WTC11 (cell line): ENCODE results near the gene SUPT5H.

ENCODE experiments used
- JUN ChIP-seq: sonication (generic); formaldehyde crosslinking; IDR thresholded peaks from 2 replicates; pipeline ENCODE4 v1.8.0; 2023; ENCODE audit warnings: mild to moderate bottlenecking, missing genetic modification reagents
- MYBL2 ChIP-seq: sonication (generic); formaldehyde crosslinking; IDR thresholded peaks from 2 replicates; pipeline ENCODE4 v1.8.1; 2023; ENCODE audit warnings: mild to moderate bottlenecking, moderate library complexity, missing genetic modification reagents
- NFE2L1 ChIP-seq: sonication (generic); formaldehyde crosslinking; IDR thresholded peaks from 2 replicates; pipeline ENCODE4 v1.8.1; 2023; ENCODE audit warnings: missing genetic modification reagents
- TCF7 ChIP-seq: sonication (generic); formaldehyde crosslinking; IDR thresholded peaks from 2 replicates; pipeline ENCODE4 v1.8.0; 2022; ENCODE audit warnings: mild to moderate bottlenecking, low read depth, missing genetic modification reagents, moderate library complexity
- TF ChIP-seq, protein P1 (sequence below): fragments of 200-600 bp; IDR thresholded peaks from 2 replicates; pipeline ENCODE4 v1.8.0; 2022; ENCODE audit warnings: antibody characterized with exemption
- TF ChIP-seq, protein P2 (sequence below): sonication (generic); formaldehyde crosslinking; IDR thresholded peaks from 2 replicates; pipeline ENCODE4 v1.8.0; 2023; ENCODE audit warnings: mild to moderate bottlenecking, missing genetic modification reagents
- TF ChIP-seq, protein P3 (sequence below): sonication (generic); formaldehyde crosslinking; IDR thresholded peaks from 2 replicates; pipeline ENCODE4 v1.8.1; 2023; ENCODE audit warnings: mild to moderate bottlenecking, missing genetic modification reagents, moderate library complexity

DNA sequence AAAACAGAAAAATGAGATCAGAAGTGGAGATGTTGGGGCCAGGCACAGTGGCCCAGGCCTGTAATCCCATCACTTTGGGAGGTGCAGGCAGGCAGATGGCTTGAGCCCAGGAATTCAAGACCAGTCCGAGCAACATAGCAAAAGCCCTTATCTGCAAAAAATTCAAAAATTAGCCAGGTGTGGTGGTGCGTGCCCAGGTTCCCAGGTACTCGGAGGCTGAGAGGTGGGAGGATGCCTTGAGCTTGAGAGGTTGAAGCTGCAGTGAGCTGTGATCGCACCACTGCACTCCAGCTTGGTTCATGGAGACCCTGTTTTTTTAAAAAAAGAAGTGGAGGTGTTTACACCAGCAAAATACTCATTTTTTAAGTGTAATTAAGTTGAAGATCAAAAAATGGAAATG lies 45.3 kb upstream of the SUPT5H start:
- TF ChIP-seq, protein P1, sequence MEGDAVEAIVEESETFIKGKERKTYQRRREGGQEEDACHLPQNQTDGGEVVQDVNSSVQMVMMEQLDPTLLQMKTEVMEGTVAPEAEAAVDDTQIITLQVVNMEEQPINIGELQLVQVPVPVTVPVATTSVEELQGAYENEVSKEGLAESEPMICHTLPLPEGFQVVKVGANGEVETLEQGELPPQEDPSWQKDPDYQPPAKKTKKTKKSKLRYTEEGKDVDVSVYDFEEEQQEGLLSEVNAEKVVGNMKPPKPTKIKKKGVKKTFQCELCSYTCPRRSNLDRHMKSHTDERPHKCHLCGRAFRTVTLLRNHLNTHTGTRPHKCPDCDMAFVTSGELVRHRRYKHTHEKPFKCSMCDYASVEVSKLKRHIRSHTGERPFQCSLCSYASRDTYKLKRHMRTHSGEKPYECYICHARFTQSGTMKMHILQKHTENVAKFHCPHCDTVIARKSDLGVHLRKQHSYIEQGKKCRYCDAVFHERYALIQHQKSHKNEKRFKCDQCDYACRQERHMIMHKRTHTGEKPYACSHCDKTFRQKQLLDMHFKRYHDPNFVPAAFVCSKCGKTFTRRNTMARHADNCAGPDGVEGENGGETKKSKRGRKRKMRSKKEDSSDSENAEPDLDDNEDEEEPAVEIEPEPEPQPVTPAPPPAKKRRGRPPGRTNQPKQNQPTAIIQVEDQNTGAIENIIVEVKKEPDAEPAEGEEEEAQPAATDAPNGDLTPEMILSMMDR = no peak
- no peak for TF ChIP-seq NFE2L1 (CRISPR knock-in tag)
- TF ChIP-seq JUN (CRISPR knock-in tag) = no peak
- TF ChIP-seq TCF7 = no peak
- TF ChIP-seq, protein P2, sequence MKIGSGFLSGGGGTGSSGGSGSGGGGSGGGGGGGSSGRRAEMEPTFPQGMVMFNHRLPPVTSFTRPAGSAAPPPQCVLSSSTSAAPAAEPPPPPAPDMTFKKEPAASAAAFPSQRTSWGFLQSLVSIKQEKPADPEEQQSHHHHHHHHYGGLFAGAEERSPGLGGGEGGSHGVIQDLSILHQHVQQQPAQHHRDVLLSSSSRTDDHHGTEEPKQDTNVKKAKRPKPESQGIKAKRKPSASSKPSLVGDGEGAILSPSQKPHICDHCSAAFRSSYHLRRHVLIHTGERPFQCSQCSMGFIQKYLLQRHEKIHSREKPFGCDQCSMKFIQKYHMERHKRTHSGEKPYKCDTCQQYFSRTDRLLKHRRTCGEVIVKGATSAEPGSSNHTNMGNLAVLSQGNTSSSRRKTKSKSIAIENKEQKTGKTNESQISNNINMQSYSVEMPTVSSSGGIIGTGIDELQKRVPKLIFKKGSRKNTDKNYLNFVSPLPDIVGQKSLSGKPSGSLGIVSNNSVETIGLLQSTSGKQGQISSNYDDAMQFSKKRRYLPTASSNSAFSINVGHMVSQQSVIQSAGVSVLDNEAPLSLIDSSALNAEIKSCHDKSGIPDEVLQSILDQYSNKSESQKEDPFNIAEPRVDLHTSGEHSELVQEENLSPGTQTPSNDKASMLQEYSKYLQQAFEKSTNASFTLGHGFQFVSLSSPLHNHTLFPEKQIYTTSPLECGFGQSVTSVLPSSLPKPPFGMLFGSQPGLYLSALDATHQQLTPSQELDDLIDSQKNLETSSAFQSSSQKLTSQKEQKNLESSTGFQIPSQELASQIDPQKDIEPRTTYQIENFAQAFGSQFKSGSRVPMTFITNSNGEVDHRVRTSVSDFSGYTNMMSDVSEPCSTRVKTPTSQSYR (CRISPR knock-in tag) = no peak
- TF ChIP-seq, protein P3, sequence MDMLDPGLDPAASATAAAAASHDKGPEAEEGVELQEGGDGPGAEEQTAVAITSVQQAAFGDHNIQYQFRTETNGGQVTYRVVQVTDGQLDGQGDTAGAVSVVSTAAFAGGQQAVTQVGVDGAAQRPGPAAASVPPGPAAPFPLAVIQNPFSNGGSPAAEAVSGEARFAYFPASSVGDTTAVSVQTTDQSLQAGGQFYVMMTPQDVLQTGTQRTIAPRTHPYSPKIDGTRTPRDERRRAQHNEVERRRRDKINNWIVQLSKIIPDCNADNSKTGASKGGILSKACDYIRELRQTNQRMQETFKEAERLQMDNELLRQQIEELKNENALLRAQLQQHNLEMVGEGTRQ = no peak
- TF ChIP-seq MYBL2 (CRISPR knock-in tag) = no peak
